Prostate gland (tissue), 2 donors: ENCODE measurements around the gene NACA2. TPM values are rescaled to one million over a fixed set of nuclear protein-coding genes. Genes with fewer than 3 reads are reported as not detected.
A peak's percentile ranks its signal among the peaks of the same experiment; 100 is the strongest.

Experiments used
- DNase-seq: peaks from one replicate; pipeline ENCODE4 v3.0.0-alpha.2; 2019; ENCODE audit warnings: low spot score
- H3K27ac ChIP-seq, 2 donors: fragments of 200-600 bp; sonication (generic); 2 replicates each; pipeline ENCODE4 v1.5.1; 2017 to 2019
- H3K27me3 ChIP-seq: fragments of 200-600 bp; sonication (generic); replicated peaks from 2 replicates; pipeline ENCODE4 v1.5.1; 2019; ENCODE audit not compliant: insufficient read depth
- H3K36me3 ChIP-seq, 2 donors: fragments of 200-600 bp; sonication (generic); 1 replicate in 1 of 2; 2 replicates in 1 of 2; pipeline versions ENCODE4 v1.5.1 to v1.8.1; 2017 to 2019
- H3K4me1 ChIP-seq: fragments of 200-600 bp; sonication (generic); replicated peaks from 2 replicates; pipeline ENCODE4 v1.5.1; 2019
- H3K4me3 ChIP-seq, 2 donors: fragments of 200-600 bp; sonication (generic); 2 replicates each; pipeline ENCODE4 v1.5.1; 2017 to 2019
- H3K9me3 ChIP-seq: fragments of 200-600 bp; sonication (generic); 2 replicates; pipeline ENCODE4 v1.5.1; 2017
- CTCF ChIP-seq, 4 experiments: fragments of 200-600 bp in 2 of 4; fragments of 450-650 bp in 2 of 4; sonication (generic) in 2 of 4; IDR thresholded peaks; 1 replicate in 3 of 4; 2 replicates in 1 of 4; pipeline ENCODE4 v1.5.1; 2016 to 2019; ENCODE audit warnings: antibody characterized with exemption in 4 of 4, mild to moderate bottlenecking in 2 of 4, moderate library complexity in 2 of 4
- POLR2A ChIP-seq: fragments of 450-650 bp; IDR thresholded peaks from one replicate; pipeline ENCODE4 v1.6.1; 2016; ENCODE audit warnings: antibody characterized with exemption, mild to moderate bottlenecking
- POLR2AphosphoS5 ChIP-seq: sonication (generic); formaldehyde crosslinking; IDR thresholded peaks from one replicate; pipeline ENCODE4 v1.6.1; 2017; ENCODE audit warnings: antibody characterized with exemption
- WGBS: methylation state at CpG from one replicate; pipeline ENCODE4 v1.1.5; 2018; 5-methylcytosine and 5-hydroxymethylcytosine counted together
- intact Hi-C: fragments of 100-400 bp; cut with DNase I; formaldehyde crosslinking; loops from one replicate; pipeline ENCODE4 v1.14.2; 2022
- total RNA-seq, 2 donors: library from RNA; depleted of rRNA; stranded (reverse); fragments of >200 nt; gene quantifications; one replicate each; pipeline ENCODE4 v1.1.0, GENCODE V29; 2016

NACA2 gene
- total RNA-seq: 1 to 10 TPM in 1 of 2 donors, not detected in 1; 2.1 TPM

- H3K4me1 ChIP-seq: no peaks in the 10 kb centered on the region
- TF ChIP-seq CTCF (IDR thresholded peaks at IDR 0.05) (no peak), POLR2AphosphoS5 (no peak), POLR2A (no peak)
- H3K36me3 ChIP-seq: no peaks in the 10 kb centered on the region
- peaks cover 5% of the 10 kb centered on the region for H3K27me3 ChIP-seq
- WGBS: 98% methylated on average over 16 of the region's 16 CpGs
- H3K27ac ChIP-seq: no peak within 1 kb of the TSS
- intact Hi-C loops: no loop called here
- no peaks in the 10 kb centered on the region for H3K9me3 ChIP-seq
- H3K4me3 ChIP-seq: no peak within 1 kb of the TSS
- no peak for DNase-seq
Measured at GRCh38 chr17:61591018-61591417, at the start of gene NACA2. Gene NACA2 (minus strand): TSS chr17:61591219. CDS start chr17:61591180, 39 bp downstream.

- Histone ChIP-seq H3K9me3 (no peaks in the 10 kb centered on the region), H3K27me3 (no peaks in the 10 kb centered on the region), H3K27ac (no peak overlapping the region), H3K4me1 (no peaks in the 10 kb centered on the region), H3K36me3 (no peaks in the 10 kb centered on the region), H3K4me3 (no peak overlapping the region)
- intact Hi-C loops: no loop called here
- DNase-seq: no peak
- no peak for TF ChIP-seq POLR2AphosphoS5
- TF ChIP-seq POLR2A: no peak
- TF ChIP-seq CTCF (IDR thresholded peaks at IDR 0.05): no peak
- 88% methylated on average over 1 of the region's 1 CpG for WGBS
Measured at GRCh38 chr17:61639818-61640217, 48.8 kb upstream of the NACA2 start.

GRCh38 chr17:61638087-61638486 lies 47.1 kb upstream of the NACA2 start:
- no peak overlapping the region for H3K27ac ChIP-seq
- no peaks in the 10 kb centered on the region for H3K36me3 ChIP-seq
- TF ChIP-seq POLR2AphosphoS5 (no peak), POLR2A (no peak), CTCF (IDR thresholded peaks at IDR 0.05) (no peak)
- intact Hi-C loops: no loop called here
- DNase-seq: no peak
- 50% methylated on average over 1 of the region's 1 CpG for WGBS
- no peaks in the 10 kb centered on the region for H3K9me3 ChIP-seq
- no peaks in the 10 kb centered on the region for H3K4me1 ChIP-seq
- no peaks in the 10 kb centered on the region for H3K27me3 ChIP-seq
- no peak overlapping the region for H3K4me3 ChIP-seq

GRCh38 chr17:61635913-61636432 lies 45.0 kb upstream of the NACA2 start:
- Histone ChIP-seq H3K27ac (no peak overlapping the region), H3K4me1 (no peaks in the 10 kb centered on the region), H3K36me3 (no peaks in the 10 kb centered on the region), H3K9me3 (no peaks in the 10 kb centered on the region), H3K4me3 (no peak overlapping the region), H3K27me3 (no peaks in the 10 kb centered on the region)
- 23% methylated on average over 3 of the region's 3 CpGs for WGBS
- intact Hi-C loops: no loop called here
- TF ChIP-seq POLR2AphosphoS5 (no peak), CTCF (IDR thresholded peaks at IDR 0.05) (peak; percentile 11 to 52 (median 43))
- peak; percentile 17 for DNase-seq

GRCh38 chr17:61634942-61635538 lies 44.0 kb upstream of the NACA2 start:
- DNase-seq: no peak
- 83% methylated on average over 5 of the region's 5 CpGs for WGBS
- no peak overlapping the region for H3K4me3 ChIP-seq
- H3K27ac ChIP-seq: no peak overlapping the region
- TF ChIP-seq CTCF (IDR thresholded peaks at IDR 0.05) (no peak), POLR2AphosphoS5 (no peak), POLR2A (no peak)
- no peaks in the 10 kb centered on the region for H3K36me3 ChIP-seq
- no peaks in the 10 kb centered on the region for H3K4me1 ChIP-seq
- H3K9me3 ChIP-seq: no peaks in the 10 kb centered on the region
- intact Hi-C loops: no loop called here
- no peaks in the 10 kb centered on the region for H3K27me3 ChIP-seq
